Ishikawa (cell line): ENCODE data around the gene LEKR1.

Experiments
- CREB1 ChIP-seq: IDR thresholded peaks from 2 replicates; pipeline ENCODE4 v1.6.1; 2012; ENCODE audit warnings: low read depth
- EP300 ChIP-seq: IDR thresholded peaks from 2 replicates; pipeline ENCODE4 v1.6.1; 2012; ENCODE audit warnings: borderline replicate concordance
- MAX ChIP-seq: IDR thresholded peaks from 2 replicates; pipeline ENCODE4 v1.6.1; 2012
- NFIC ChIP-seq: IDR thresholded peaks from 2 replicates; pipeline ENCODE4 v1.6.1; 2012
- RAD21 ChIP-seq: IDR thresholded peaks from 2 replicates; pipeline ENCODE4 v1.6.1; 2012; ENCODE audit warnings: low read depth
- REST ChIP-seq: IDR thresholded peaks from 2 replicates; pipeline ENCODE4 v1.6.1; 2012; ENCODE audit warnings: low read depth, mild to moderate bottlenecking
- TAF1 ChIP-seq: IDR thresholded peaks from 2 replicates; pipeline ENCODE4 v1.6.1; 2012; ENCODE audit warnings: low read depth, mild to moderate bottlenecking
- TCF12 ChIP-seq: IDR thresholded peaks from 2 replicates; pipeline ENCODE4 v1.6.1; 2012; ENCODE audit warnings: low read depth
- YY1 ChIP-seq: IDR thresholded peaks from 2 replicates; pipeline ENCODE4 v1.6.1; 2012; ENCODE audit warnings: low read depth

GRCh38 chr3:156818890-156819289 lies 7.3 kb upstream of the LEKR1 start:
- TF ChIP-seq EP300 (no peak), NFIC (no peak), REST (no peak), RAD21 (no peak), TAF1 (no peak), YY1 (no peak), MAX (no peak), TCF12 (no peak), CREB1 (no peak)
